Common myeloid progenitor, CD34-positive (primary cell): ENCODE data around the gene INSR.

Experiments
- CTCF ChIA-PET: fragments of 350-600 bp; sonication (Branson Sonifier 250); formaldehyde crosslinking; loops from one replicate; lab custom pipeline; 2021; ENCODE audit warnings: antibody characterized with exemption; lab: Charles Lee
- POLR2A ChIA-PET: fragments of 350-600 bp; sonication (Branson Sonifier 250); formaldehyde crosslinking; loops from one replicate; lab custom pipeline; 2021; ENCODE audit warnings: antibody characterized with exemption; lab: Charles Lee
- DNase-seq, 3 donors: peaks; one replicate each; pipeline versions ENCODE4 v3.0.0 to v3.0.0-alpha.2; 2013
- H3K27ac ChIP-seq, 2 experiments: 1 replicate in 1 of 2; 2 replicates in 1 of 2; pipeline ENCODE4 v1.7.0; 2013; ENCODE audit warnings: inconsistent platforms in 2 of 2, low read length in 2 of 2, mild to moderate bottlenecking in 2 of 2, low read depth in 1 of 2, moderate library complexity in 1 of 2; ENCODE audit not compliant: severe bottlenecking in 2 of 2, insufficient read depth in 1 of 2, poor library complexity in 1 of 2
- H3K27me3 ChIP-seq, 5 experiments: replicated peaks in 2 of 5; 1 replicate in 3 of 5; 2 replicates in 2 of 5; pipeline versions ENCODE4 v1.6.1 to v1.7.0; 2013; ENCODE audit warnings: low read length in 4 of 5, mild to moderate bottlenecking in 2 of 5, moderate library complexity in 2 of 5, inconsistent platforms in 1 of 5; ENCODE audit not compliant: insufficient read depth in 5 of 5, control insufficient read depth in 4 of 5
- H3K36me3 ChIP-seq, 4 experiments: 1 replicate in 2 of 4; 2 replicates in 2 of 4; pipeline versions ENCODE4 v1.6.1 to v1.7.0; 2013; ENCODE audit warnings: low read length in 3 of 4, control low read depth in 1 of 4, mild to moderate bottlenecking in 1 of 4; ENCODE audit not compliant: control insufficient read depth in 4 of 4, insufficient read depth in 4 of 4
- H3K4me1 ChIP-seq, 4 experiments: 1 replicate in 3 of 4; 2 replicates in 1 of 4; pipeline versions ENCODE4 v1.6.1 to v1.7.1; 2013; ENCODE audit warnings: low read length in 3 of 4, mild to moderate bottlenecking in 3 of 4, control low read depth in 1 of 4, inconsistent platforms in 1 of 4, moderate library complexity in 1 of 4; ENCODE audit not compliant: control insufficient read depth in 4 of 4, insufficient read depth in 4 of 4; ENCODE audit errors: control extremely low read depth in 1 of 4
- H3K4me3 ChIP-seq, 7 experiments: 1 replicate in 4 of 7; 2 replicates in 3 of 7; pipeline versions ENCODE4 v1.5.1 to v1.7.0; 2013; ENCODE audit warnings: mild to moderate bottlenecking in 7 of 7, low read length in 6 of 7, moderate library complexity in 6 of 7, inconsistent platforms in 2 of 7, low read depth in 2 of 7, control low read depth in 1 of 7; ENCODE audit not compliant: insufficient read depth in 4 of 7, control insufficient read depth in 1 of 7; ENCODE audit errors: extremely low read depth in 1 of 7
- H3K9me3 ChIP-seq, 5 experiments: 1 replicate in 4 of 5; 2 replicates in 1 of 5; pipeline versions ENCODE4 v1.6.1 to v1.7.1; 2013; ENCODE audit warnings: low read length in 4 of 5, mild to moderate bottlenecking in 2 of 5, inconsistent platforms in 1 of 5, low read depth in 1 of 5, moderate library complexity in 1 of 5; ENCODE audit not compliant: control insufficient read depth in 4 of 5, insufficient read depth in 2 of 5; ENCODE audit errors: control extremely low read depth in 1 of 5
- WGBS: methylation state at CpG from one replicate; pipeline ENCODE4 v1.1.5; 2013; ENCODE audit not compliant: insufficient coverage; 5-methylcytosine and 5-hydroxymethylcytosine counted together

The INSR gene

DNA sequence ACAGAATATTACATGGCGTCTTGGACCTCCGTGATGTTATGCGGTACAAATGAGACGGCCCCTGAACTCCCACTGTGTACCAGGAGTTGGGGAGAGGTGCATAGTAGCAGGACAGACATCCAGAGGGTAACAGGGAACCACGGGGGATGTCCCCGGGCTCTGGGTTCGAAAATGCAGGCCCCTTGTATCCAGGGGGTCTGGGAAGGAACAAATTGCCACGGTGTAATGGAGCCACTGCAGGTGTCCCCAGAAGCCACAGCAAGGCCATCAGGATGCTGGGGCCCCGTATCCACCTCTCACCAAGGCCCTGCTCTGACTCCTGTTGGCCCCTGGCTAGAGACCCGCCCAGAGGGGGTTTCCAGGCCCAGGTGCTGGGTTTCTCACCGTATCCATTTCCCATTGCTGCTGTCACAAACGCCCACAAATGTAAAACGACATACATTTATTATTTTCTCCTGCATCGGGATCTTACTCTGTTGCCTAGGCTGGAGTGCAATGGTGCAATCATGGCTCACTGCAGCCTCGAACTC, 77.8 kb downstream of the INSR start:
- Histone ChIP-seq H3K36me3 (no peaks in the 10 kb centered on the region), H3K9me3 (no peaks in the 10 kb centered on the region), H3K4me3 (no peak overlapping the region), H3K27ac (no peak overlapping the region), H3K4me1 (no peaks in the 10 kb centered on the region), H3K27me3 (no peaks in the 10 kb centered on the region)
- ChIA-PET CTCF (no interaction called here), POLR2A (no interaction called here)
- DNase-seq: no peak
- 97% methylated on average over 12 of the region's 15 CpGs for WGBS

DNA sequence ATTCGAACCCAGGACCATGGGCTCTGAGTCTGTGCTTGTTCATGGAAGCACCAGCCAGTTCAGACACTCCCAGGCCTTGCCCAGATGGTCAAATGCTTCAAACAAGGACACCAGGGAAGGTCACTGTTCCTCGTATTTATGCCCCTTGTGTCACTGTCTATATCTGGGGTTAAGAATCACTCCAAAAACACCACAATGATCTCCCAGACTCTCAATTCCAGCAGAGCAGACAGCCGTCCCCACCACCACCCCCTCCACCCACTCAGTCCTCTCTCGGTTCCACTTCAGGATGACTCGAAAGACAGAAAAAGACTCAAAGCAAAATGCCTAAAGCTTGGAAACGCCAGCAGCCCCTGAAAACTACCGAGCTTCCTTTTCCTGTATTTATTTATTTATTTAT, 79.0 kb downstream of the INSR start:
- H3K27ac ChIP-seq: no peak overlapping the region
- 100% methylated on average over 2 of the region's 7 CpGs for WGBS
- H3K27me3 ChIP-seq: no peaks in the 10 kb centered on the region
- H3K36me3 ChIP-seq: no peaks in the 10 kb centered on the region
- ChIA-PET CTCF (no interaction called here), POLR2A (no interaction called here)
- no peaks in the 10 kb centered on the region for H3K9me3 ChIP-seq
- H3K4me3 ChIP-seq: no peak overlapping the region
- H3K4me1 ChIP-seq: no peaks in the 10 kb centered on the region
- DNase-seq: no peak

DNA sequence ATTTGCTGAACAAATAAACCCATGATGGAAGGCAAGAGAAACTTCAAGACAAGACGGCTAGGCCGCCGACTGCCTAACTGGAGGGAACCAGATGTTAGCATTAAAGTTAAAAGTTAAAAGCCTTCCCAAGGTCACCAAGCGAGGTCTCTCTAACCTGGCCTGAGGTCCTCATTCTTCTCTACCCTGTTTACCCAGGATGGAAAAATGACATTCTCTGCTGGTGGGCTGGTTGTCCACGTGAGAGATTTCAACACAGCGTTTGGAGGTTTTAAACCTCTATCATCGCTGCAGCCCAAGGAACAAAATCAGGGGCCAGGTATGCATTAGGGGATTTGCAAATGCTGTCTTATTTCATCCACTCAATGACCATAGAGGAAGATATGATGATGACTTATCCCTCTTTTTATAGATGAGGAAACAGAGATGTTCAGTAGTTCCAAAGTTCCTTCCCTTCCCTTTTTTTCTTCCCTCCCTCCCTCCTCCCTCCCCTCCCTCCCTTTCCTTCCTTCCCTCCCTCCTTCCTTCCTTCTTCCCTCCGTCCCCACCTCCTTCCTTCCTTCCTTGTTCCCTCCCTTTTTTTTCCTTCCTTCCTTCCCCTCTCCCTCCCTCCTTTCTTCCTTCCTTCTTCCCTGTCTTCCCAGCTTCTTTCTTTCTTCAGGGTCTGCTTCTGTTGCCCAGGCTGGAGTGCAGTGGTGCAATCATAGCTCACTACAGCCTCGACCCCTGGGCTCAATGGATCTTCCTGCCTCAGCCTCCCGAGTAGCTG, 79.7 kb downstream of the INSR start:
- Histone ChIP-seq H3K4me1 (no peaks in the 10 kb centered on the region), H3K9me3 (no peaks in the 10 kb centered on the region), H3K4me3 (no peak overlapping the region), H3K27ac (no peak overlapping the region), H3K27me3 (no peaks in the 10 kb centered on the region), H3K36me3 (no peaks in the 10 kb centered on the region)
- no peak for DNase-seq
- 88% methylated on average over 7 of the region's 10 CpGs for WGBS
- CTCF ChIA-PET: no interaction called here
- POLR2A ChIA-PET: no interaction called here

DNA sequence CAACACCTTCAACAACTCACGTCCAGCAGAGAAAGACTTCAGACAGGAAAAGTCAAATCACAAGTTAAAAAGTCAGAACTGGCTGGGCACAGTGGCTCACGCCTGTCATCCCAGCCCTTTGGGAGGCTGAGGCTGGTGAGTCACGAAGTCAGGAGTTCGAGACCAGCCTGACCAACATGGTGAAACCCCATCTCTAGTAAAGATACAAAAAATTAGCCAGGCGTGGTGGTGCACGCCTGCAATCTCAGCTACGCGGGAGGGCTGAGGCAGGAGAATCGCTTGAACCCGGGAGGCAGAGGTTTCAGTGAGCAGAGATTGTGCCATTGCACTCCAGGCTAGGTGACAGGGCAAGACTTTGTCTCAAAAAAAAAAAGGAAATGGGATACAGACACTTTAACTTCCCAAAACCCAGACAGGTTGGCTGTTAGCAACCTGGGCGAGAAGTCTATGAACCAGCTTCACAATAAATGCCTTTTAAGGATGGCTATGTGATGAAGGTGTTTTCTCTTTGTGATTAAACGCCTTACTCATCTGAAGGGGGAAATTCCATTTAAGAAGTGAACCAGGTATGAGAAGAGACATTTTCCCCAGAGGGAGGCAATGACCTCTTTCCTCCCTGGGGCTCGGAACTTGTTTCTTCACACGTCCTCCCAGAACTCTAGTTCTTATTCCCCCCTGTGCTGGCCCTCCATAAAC, 80.4 kb downstream of the INSR start:
- no peak for DNase-seq
- Histone ChIP-seq H3K27me3 (no peaks in the 10 kb centered on the region), H3K4me1 (no peaks in the 10 kb centered on the region), H3K4me3 (no peak overlapping the region), H3K36me3 (no peaks in the 10 kb centered on the region), H3K27ac (no peak overlapping the region), H3K9me3 (no peaks in the 10 kb centered on the region)
- ChIA-PET POLR2A (no interaction called here), CTCF (no interaction called here)
- WGBS: 83% methylated on average over 12 of the region's 14 CpGs

DNA sequence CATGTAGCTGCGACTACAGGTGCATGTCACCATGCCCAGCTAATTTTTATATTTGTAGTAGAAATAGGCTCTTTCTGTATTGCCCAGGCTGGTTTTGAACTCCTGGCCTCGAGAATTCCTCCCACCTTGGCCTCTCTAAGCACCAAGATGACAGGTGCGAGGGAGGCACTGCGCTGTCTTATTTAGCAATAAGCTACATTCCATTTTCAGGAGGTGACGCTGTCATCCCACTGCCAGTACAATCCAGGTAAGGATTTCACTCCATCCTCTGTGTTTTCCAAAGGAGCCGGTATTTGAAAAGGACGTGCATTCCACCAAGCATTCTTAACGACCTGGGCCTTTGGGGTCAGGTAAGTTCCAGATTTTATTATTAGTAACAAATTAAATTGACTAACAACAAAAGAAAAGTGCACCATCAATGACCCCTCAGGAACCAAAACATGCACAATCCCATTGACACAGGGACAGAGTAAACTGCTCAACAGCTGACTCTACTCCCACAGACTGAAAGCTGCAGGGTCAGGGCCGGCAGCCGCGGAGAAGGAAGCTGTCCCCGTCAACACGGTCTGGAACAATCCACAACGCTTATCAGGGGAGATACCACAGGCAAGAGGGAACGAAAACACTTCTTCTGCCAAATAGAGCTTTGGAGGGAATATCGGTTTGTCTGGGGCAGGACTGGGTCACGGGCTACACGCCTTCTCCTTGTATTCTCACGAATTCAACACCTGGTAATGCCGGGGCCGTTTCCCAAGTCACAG, 82.8 kb downstream of the INSR start:
- POLR2A ChIA-PET: interaction anchor here (0.5 kb wide), 1 partner anchor 186 kb away, joined by 3 read pairs; no protein-coding TSS in a partner anchor
- H3K4me1 ChIP-seq: peaks cover 0 to 5% (median 0%) of the 10 kb centered on the region in 4 experiments
- H3K9me3 ChIP-seq: no peaks in the 10 kb centered on the region
- 90% methylated on average over 14 of the region's 21 CpGs for WGBS
- no peak for DNase-seq
- no peaks in the 10 kb centered on the region for H3K36me3 ChIP-seq
- H3K4me3 ChIP-seq: no peak overlapping the region
- H3K27me3 ChIP-seq: no peaks in the 10 kb centered on the region
- H3K27ac ChIP-seq: no peak overlapping the region
- CTCF ChIA-PET: interaction anchor here (0.6 kb wide), 1 partner anchor 44 kb away, joined by 3 read pairs; no protein-coding TSS in a partner anchor

DNA sequence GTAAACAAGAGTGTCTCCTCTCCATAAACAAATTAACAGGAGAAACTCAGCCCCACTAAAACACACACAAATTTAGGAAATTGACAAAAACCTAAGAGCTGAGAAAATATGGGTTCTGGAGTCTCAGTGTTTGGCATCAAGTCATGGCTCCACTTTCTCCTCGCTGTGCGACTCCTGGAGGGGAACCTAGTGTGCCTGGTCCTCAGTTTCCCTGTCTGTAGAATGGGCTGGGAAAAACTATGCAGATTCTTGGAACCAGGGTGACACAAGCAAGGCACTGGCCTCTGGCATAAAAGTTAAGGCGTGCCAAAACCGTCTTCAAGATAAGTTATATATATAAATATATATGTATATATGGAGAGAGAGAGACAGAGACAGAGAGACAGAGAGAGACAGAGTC, 83.9 kb downstream of the INSR start:
- DNase-seq: no peak
- no peak overlapping the region for H3K4me3 ChIP-seq
- H3K9me3 ChIP-seq: no peaks in the 10 kb centered on the region
- H3K27me3 ChIP-seq: no peaks in the 10 kb centered on the region
- 100% methylated on average over 2 of the region's 4 CpGs for WGBS
- H3K36me3 ChIP-seq: no peaks in the 10 kb centered on the region
- peaks cover 0 to 5% (median 0%) of the 10 kb centered on the region in 4 experiments for H3K4me1 ChIP-seq
- no peak overlapping the region for H3K27ac ChIP-seq
- POLR2A ChIA-PET: no interaction called here
- CTCF ChIA-PET: interaction anchor here (0.6 kb wide), 1 partner anchor 43 kb away, joined by 3 read pairs; no protein-coding TSS in a partner anchor
